Measurements from ENCODE around the gene BPI.

GRCh38 chr20:38298768-38299288, 5.1 kb upstream of the BPI start:
- TF ChIP-seq CTCF (IDR thresholded peaks at IDR 0.05; ENCODE audit: low read depth, low read length) (no peak), EZH2phosphoT487 (IDR thresholded peaks at IDR 0.05; ENCODE audit: low read depth) (no peak)
